NCI-H2196 treated with DMSO at 0.1 percent for 48 hours (cell line): Measurements from ENCODE around the gene LMO7.

Experiments
- DNase-seq: peaks from one replicate; lab custom pipeline; 2025; ENCODE audit not compliant: unreplicated experiment; lab: John Stamatoyannopoulos, UW

The LMO7 gene

GRCh38 chr13:75876142-75877050, 240.3 kb downstream of the LMO7 start:
- peak; percentile 2 for DNase-seq

DNA sequence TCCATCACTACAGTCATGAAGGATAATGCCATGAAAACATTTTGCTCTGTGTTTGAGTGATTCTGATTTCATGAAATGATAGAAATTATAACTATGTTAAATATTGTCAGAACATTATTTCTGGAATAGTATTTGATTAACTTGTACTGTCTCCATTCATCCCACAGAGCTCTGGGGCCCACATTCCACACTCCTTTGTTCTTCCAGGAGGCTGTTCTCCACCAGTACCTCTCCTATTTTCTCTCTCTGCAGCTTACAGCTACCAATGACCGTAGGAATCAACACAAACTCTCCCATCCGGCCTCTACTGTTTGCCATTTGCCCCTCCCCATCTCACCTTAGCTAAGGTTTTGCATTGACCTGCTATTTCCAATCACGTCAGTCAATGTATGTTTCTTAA, 240.9 kb downstream of the LMO7 start:
- no peak for DNase-seq

DNA sequence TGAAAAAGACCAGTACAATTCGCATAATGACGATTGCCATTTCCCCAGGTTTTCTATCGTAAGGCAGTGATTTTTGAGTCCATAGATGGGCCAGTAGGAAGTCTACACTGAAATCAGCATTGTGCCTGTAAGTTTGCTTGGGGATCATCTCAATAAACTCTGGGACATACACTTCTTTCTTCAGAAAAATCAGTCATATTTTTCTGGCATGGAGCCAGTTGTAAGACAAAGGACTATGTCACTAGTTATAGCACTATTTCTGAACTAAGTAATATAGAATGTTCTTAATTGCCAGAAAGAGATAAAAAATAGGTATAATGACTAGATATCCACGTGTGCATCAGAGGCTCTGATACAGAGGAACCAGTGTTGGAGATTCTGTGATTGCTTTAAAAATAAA, 243.5 kb downstream of the LMO7 start:
- no peak for DNase-seq

- DNase-seq, result no peak
Observed at GRCh38 chr13:75881109-75881775, 245.1 kb downstream of the LMO7 start.

DNA sequence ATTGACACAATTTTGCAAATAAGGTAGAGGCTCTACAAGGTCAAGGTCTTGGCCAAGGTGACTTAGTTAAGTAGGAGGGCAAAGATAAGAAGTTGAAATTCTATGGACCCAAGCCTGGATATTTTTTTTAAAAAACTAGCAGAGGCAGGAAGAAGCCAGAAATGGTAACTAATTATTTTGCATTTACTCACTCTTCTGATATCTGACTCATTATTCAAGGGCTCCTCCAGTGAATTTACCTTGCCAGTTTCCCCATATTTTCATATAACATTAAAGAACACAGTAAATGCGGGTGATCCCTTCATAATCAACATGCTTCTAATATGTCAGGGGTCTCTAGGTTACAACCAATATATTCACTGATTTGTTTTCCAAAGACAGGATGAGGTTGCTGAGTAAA, 246.1 kb downstream of the LMO7 start:
- DNase-seq, result no peak

- DNase-seq, result no peak
Observed at GRCh38 chr13:75889427-75889826, 253.3 kb downstream of the LMO7 start.

GRCh38 chr13:75895168-75895567, 259.0 kb downstream of the LMO7 start:
- no peak for DNase-seq

GRCh38 chr13:75896271-75896670, 260.1 kb downstream of the LMO7 start:
- DNase-seq, result no peak

GRCh38 chr13:75897386-75897785, 261.3 kb downstream of the LMO7 start:
- no peak for DNase-seq

- no peak for DNase-seq
Observed at GRCh38 chr13:75901501-75901900, 265.4 kb downstream of the LMO7 start.

- DNase-seq, result no peak
Observed at GRCh38 chr13:75902166-75903104, 266.3 kb downstream of the LMO7 start.

- DNase-seq, result no peak
Observed at GRCh38 chr13:75904012-75904411, 267.9 kb downstream of the LMO7 start.

DNA sequence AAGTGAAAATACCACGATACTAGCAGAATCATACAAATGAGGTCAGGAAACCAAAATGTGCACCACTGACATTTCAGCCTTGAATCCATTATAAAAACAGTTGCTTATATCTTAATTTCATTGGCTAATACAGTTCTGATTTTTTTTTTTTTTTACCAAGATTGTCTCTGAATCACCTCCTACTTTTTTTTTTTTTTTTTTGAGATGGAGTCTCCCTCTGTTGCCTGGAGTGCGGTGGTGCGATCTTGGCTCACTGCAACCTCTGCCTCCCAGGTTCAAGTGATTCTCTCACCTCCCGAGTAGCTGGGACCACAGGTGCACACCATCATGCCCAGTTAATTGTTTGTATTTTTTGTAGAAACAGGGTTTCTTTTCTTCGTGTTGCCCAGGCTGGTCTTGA, 270.2 kb downstream of the LMO7 start:
- no peak for DNase-seq

- no peak for DNase-seq
Observed at GRCh38 chr13:75907044-75907443, 270.9 kb downstream of the LMO7 start.

DNA sequence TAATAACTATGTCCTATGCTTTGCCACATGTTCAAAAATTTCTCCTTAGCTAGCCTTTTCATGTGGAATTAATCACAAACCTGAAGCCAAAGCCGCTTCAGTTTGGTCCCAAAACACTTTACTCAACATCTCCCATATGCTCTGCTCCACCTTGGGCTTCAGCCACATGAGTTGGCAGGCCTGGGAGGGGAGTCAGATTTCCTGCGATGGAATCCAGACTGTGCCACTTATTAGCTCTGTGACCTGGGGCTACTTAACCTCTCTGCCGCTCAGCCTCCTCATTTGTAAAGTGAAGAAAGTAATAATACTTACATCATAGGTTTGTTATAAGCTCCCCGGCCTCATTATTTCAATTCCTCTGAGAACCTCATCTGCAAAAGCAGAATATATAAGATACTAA, 272.0 kb downstream of the LMO7 start:
- DNase-seq, result no peak
